ENCODE results near the gene UBAP2.

UBAP2 gene, protein sequence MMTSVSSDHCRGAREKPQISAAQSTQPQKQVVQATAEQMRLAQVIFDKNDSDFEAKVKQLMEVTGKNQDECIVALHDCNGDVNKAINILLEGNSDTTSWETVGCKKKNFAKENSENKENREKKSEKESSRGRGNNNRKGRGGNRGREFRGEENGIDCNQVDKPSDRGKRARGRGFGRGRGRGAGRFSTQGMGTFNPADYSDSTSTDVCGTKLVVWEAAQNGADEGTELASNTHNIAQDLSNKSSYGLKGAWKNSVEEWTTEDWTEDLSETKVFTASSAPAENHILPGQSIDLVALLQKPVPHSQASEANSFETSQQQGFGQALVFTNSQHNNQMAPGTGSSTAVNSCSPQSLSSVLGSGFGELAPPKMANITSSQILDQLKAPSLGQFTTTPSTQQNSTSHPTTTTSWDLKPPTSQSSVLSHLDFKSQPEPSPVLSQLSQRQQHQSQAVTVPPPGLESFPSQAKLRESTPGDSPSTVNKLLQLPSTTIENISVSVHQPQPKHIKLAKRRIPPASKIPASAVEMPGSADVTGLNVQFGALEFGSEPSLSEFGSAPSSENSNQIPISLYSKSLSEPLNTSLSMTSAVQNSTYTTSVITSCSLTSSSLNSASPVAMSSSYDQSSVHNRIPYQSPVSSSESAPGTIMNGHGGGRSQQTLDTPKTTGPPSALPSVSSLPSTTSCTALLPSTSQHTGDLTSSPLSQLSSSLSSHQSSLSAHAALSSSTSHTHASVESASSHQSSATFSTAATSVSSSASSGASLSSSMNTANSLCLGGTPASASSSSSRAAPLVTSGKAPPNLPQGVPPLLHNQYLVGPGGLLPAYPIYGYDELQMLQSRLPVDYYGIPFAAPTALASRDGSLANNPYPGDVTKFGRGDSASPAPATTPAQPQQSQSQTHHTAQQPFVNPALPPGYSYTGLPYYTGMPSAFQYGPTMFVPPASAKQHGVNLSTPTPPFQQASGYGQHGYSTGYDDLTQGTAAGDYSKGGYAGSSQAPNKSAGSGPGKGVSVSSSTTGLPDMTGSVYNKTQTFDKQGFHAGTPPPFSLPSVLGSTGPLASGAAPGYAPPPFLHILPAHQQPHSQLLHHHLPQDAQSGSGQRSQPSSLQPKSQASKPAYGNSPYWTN

DNA sequence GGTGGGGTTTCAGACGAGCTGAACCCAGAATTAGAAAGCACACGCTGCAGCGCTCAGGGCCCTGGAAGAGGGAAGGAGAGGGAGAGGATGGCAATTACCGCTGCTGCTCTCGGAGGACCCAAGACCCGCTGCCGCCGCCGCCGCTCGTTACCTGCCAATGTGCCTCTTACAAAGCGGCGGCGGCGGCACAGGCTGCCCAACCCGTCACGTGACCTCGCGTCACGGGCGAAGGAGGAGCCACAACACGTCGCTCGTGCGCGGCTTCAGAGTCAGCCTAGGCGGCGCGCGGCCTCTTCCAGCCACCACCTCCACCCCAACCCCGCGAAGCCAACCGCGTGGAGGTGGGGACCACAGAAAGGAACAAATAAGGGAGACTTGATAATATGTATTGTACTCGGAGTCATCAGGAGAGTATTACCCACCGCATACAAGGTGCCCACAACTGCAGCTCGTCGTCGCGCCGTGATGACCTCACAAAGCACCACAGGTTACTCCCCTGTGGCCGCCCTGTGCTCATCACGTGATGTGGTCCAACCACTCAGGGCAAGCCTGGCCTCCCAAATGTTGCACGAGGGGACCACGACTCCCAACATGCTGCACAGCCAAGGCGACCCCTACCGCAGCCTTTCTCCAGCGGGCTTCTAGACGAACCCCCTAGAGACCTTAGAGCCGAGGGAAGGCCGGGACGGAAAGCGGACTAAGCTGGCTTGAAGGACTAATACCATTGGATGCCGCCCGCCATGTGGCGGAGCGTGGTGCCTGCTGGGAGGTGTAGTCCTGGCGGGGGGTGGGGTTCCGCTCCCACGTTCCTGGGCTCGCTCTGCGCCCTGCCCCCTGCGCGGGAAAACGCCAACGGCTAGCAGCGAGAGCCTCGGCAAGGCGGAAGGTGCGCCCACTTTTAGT, at the start of gene UBAP2:
TSS of gene UBAP2 (minus strand) at position 161 of the 903 bp plus-strand sequence. CDS start 31,739 bp downstream, outside the sequence.
- peak; percentile 97 for DNase-seq

DNA sequence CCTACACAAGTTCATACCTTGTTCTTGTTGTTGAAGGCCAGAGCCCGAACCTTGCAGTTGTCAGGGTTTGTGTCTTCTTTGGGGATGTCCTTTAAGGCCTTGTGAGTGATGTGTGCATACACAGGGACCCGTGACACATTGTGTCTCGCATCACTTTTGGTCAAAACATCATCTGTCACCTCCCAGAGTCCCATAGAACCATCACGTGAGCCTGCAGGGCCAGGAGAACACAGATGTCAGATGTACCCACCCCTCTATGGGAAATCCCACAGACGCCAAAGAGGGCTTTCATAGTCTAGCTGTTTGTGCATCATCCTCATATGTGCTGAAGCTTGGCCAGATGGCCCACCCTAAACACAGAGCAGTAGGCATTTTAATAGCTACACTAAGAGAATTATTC, 49.6 kb upstream of the UBAP2 start:
- DNase-seq = no peak

DNA sequence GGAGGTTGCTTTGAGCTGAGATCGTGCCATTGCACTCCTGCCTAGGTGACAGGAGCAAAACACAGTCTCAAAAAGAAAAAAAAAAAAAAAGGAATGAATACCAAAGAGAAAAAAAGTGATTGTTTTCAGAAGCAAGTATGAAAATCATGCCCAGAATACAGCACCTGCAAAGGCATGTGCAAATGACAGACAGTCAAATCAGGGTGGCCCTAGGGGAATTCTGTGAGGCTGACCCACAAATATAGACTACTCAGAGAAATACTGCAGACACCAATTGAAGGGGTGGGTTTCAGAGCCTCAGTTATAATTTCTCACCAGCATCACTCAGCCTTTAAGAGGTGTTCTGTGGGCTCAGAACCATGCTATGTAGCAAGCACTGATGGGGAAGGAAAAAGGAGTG, 49.2 kb upstream of the UBAP2 start:
- DNase-seq = no peak

DNA sequence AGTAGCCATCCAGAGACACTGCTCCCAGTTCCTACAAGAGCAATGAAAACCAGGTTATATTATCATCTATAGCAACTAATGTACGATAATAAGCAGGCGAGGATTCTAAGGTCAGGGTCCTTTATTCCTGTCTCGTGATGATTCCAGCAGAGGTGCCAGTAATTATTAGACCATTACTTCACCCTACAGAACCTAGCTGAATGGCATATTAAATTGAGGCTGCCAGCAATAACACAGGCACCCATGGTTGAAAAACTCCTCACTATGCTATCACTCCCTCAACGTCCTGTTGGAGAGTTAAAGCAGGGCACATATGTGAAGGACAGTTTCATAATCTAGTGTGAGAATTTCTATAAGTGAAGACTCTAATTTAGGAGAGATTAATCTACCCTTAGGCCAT, 48.1 kb upstream of the UBAP2 start:
- no peak for DNase-seq

DNA sequence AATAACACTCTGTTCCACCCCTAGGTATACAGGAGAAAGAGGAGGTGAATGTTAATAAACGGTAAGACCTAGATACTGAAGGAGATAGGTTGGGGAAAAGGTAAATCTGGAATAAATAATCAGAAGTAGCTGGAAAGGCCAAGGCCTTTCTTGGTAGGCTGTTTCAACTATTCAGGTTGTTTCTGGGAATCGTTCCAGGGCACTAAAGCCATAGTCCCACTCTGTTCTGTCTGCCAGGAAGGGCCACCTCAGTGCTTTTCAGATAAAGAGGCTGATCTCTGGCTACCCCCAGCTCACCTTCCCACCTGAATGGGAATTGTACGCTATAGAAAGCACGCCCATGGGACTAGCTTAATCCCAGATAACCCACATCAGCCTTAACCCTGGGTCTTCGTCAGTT, 44.9 kb upstream of the UBAP2 start:
- no peak for DNase-seq

DNA sequence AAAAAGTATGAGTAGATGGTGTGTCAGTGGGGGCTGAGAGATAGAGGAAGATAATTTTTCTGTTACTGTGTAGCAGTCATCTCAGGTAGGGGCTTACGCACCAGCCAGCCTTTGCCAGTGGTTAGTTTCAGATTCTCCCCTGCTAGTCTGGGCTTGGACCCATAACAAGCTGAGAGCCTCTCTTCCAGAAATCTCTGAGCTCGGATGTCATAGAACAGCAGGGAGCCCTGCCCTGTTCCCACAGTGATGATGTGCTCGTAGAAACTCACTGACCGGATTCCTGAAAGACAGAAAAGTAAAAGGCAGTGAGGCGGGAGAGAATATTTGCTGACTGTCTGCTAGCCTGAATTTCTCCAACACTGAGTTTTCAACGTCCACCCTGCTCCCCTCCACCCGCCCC, 40.6 kb upstream of the UBAP2 start:
- no peak for DNase-seq

DNA sequence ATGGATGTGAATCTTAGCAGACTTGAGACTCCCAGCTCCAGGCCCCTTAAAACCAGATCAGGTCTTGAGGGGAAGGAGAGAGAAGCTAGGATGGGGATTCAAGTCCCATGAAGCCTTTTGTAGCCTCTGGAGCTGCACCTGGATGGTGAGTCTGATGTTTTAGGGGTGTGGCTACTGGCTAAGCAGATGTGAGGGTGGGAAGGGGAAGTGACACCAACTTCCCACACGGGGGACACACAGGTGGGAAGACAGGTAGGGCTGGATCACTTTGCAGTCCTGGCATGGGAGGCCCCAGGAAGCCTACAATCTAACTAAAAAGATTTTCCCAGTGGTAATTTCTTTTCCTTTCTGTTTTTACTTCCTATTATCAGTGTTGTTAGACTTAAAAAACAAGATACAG, 38.7 kb upstream of the UBAP2 start:
- no peak for DNase-seq

DNA sequence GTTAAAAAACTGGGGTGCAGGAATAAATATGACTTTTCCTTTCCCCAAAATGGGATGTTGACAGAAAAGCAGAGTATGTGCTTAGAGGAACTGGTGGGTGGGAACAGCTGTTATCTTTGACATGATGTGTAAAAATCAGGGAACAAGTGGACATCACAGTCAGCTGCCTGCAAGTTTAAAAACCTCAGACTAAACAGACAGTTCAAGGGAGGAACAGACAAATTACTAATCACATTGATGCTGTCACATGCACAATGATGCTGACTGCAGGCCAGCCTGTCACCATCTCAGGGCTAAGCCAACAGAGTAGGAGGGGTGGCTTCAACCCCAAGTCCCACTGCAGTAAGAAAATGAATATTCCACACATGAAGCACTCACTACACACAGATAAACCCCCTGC, 38.2 kb upstream of the UBAP2 start:
- no peak for DNase-seq

DNA sequence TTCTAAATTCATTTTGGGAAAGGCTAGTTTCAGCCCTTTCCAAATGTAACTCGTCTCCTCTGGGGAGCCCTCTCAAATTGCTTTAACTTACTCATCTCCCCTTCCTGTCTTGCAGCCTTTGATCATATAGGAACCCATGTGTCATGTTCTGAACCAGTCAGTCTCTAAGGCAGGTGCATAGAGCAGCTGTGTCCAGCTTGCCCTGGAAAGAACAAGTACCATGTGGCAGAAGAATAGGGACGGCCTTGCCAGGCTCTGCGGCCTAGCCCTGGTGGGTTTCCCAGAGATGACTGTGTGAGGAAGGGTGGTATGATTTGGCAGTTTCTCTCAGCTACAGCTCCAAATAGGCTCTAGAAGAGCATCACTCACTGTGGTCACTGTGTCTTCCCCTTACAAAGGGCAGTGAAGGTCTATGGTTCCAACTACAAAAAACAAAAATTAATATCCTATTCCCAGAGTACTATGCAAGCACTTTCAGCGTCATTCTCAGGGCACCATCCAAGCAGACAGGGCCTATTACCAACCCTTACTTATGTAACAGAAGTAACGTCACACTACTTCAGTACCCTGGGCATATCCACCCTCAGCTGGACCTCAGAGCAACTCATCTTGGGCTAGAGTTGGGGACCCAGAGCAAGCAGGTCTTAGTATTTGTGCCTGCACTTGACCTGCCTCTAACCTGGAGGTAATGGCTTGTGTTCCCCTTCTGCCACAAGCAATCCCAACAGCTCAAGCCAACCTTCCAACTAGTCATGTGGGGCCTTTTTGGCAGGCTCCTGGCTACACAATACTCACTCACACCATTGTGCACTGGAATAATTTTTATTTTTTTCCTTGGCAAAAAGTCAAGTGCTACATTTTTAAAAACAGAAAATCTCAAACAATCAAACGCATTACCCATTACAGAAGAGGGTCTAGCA, 37.2 kb upstream of the UBAP2 start:
- no peak for DNase-seq

DNA sequence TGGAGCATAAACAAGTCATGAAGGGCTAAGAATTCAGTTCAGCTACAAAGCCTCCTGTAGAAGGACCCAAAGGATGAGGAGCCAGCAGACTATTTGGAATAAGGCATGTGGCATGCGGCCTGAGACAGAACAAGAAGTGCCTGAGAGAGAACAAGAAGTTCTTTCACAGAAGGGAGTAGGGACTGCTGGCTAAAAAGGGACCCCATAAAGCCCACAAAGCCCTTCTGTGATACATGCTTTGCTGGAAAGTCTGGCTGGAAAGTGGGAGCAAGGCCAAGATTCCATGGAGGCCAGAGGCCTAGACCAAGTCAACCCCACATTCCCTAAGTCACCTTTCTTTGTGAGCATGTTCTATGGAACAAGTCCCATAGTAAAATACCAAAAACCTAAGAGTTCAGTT, 35.9 kb upstream of the UBAP2 start:
- DNase-seq = no peak

DNA sequence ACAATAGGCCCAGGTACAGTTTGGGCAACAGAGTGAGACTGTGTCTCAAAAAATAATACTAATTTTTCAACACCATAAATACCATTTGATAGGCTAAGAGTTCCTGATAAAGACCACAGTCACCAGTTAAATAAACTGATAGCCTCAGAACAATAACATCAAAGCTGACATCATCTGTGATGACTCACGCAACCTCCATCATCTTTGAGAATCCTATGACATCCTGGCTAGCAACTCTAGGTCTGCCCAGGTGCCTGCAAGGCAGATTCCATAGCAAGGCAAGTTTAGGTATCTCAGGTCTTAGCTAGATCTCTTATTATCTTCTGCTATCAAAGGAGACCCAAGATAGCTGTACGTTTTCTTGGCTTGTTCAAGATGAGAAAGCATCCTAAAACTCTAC, 30.5 kb upstream of the UBAP2 start:
- no peak for DNase-seq

DNA sequence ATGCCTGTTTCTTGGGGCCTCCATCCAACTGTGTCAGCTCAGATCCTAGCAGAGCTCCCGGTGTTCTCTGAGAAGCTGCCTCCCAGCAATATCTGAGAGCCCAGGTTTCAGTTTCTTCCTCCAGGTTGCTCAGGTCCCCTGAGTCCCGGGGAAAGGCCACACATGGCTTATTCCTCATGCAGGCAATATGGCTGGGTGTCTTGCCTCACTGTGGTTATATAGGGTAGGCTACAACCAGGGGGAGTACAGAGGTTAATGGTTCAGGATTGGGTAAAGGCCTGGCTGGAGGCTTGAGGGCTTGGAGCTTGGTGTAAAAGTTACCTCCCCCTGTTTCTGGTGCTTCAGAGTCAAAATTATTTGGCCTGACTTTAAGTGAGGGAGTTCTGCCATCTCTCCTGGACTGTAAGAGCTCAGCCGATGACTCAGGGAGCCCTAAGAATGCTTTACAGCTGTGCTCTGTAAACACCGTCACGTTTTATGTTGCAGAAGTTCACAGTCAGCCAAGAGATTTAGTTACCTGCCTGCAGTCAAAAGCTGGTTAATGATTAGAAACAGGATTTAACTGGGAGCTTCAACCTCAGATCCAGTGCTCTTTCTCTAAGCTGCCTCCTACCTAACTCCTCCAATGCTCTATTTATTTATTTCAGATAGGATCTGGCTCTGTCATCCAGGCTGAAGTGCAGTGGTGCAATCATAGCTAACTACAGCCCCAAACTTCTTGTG, 24.3 kb upstream of the UBAP2 start:
- DNase-seq = no peak

DNA sequence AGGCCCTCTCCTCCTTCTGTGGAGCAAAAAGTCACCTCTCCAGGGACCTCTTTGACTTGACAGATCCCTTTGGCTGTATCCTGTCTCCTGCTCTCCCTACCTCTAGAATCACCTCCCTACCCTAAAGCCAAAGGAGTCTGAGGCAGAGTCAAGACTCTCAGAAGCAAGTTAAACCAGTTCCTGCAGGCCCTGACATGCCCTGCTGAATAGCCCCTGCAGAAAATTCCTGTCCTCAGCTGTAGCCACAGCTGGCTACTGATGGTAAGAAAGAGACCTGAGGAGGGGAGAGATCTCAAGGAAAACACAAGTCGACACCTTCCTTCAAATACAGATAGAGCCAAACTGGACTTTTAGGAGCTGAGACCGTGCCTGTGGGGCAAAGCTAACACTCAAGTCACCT, 23.7 kb upstream of the UBAP2 start:
- DNase-seq = no peak

DNA sequence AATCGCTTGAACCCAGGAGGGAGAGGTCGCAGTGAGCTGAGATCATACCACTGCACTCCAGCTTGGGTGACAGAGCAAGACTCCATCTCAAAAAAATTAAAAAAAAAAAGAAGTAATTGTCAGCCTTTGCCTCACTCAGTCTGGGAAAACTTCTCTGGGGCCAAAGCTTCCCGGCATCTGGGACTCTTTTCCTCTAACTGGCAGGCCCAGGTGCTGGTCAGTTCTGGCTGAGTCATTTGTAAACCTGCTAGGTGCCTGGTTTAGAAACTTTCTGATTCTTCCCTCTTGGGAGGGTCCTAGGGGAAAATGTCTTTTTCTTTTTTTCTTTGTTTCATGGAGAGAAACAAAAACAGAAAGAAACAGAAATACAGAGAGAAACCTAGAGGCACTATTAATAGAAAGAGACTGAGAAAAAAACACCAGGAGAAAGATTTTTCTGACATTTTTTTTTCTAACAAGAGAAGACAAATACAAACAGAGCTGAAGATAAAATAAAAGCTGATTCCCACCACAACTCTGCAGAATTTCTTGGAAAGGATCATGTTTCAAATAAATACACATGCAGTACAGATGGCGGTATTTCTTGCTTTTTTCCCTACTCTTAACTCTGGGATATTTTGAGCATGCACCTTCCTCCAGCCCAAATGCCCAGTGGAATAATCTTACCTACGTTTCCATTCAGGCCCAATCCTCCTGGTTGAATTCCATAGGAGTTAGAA, 22.1 kb upstream of the UBAP2 start:
- no peak for DNase-seq

DNA sequence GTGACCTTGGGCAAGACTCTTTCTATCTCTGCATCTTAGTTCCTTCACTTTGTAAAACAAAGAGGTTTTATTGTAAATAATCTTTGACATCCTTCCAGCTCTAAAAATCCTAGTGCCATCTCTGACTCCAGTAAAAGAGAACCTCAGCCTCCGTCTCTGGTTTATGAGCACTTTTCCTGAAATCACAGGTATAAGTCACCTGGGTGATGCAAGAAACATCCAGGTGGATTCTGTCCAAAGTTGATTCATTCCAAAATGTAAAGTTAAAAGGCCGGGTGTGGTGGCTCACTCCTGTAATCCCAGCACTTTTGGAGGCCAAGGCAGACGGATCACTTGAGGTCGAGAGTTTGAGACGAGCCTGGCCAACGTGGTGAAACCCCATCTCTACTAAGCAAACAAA, 21.1 kb upstream of the UBAP2 start:
- DNase-seq = no peak

DNA sequence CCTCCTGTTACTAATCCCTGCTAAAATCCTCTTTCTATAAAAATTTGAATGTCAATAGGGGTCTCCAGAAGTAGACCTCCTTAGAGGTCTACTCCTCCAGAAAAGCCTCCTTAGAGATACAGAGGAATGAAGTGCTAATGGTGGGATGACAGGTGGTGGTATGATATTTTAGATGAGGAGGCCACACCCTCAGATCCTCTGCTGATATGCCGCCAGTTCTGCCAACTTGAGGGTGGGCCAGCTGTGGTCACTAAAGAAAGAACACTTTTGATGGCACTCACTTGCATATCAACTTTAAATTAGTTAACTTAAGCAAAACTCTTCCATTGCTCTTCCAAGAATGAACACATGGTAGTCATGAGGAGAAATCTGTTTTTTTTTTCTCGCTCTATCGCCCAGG, 16.9 kb upstream of the UBAP2 start:
- DNase-seq = no peak

DNA sequence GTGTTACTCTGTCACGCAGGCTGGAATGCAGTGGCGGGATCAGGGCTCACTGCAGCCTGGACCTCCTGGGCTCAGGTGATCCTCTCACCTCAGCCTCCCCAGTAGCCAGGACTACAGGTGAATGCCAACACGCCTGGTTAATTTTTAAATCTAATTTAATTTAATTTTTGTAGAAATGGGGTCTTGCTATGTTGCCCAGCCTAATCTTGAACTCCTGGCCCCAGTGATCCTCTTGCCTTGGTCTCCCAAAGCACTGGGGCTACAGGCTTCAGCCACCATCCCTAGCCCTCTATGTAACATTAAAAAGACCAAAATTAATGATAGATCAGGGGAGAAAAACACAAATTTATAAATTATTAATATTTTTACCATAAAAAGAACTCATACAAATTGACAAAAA, 11.3 kb upstream of the UBAP2 start:
- no peak for DNase-seq

DNA sequence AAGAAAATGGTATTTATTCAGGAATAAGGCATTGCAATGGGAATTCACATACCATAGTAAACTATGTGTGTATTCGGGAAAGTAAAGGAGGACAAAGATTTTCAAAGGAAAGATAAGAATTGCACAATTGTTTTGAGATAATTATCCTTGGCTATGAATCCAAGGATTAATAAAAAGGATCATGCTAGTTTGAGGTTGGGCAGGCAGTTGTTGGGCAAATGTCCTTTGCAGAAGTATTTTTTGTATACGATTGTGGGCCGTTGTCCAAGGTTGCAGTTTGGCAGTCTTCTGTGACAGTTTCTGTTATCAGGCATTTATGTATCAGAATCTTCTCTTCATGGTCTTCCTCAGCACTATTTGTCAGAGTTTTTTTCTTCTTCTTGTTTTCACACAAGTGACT, 10.6 kb upstream of the UBAP2 start:
- DNase-seq = no peak

DNA sequence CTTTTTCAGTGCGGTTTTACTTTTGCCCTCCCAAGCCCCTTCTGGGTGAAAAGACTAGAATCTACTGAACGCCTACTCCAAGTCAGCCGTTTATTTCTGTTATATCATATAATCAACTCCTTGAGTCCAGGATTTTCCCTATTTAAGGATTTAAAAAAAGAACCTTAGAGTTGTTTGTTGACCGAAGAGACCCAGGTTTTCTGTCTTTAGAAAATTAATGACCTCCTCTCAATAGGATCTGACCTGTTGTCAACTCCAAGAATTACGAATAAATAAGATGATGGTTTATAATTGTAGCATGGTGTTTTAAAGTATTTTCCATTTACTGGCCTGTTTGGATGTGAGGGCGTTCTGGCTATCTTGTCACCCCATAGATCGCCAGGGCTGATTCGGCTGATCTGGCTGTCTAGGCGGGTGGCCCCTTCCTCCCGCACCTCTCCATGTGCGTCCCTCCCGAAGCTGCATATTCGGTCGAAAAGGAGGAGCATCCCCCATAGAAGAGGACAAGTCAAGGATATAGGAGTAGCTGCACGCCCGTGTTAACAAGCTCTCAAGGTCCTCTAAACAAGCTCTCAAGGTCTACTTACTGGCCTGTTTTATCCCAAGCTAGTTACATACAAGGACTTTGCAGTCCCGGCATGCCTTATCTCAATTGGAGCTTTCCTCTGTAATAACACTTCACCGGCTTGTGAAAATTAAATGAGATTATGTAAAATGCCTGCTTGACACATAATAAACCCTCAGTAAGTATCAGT, 1.1 kb upstream of the UBAP2 start:
- DNase-seq = peak; percentile 17
